ENCODE data around the gene PKD2. TPM values are rescaled to one million over a fixed set of nuclear protein-coding genes. Genes with fewer than 3 reads are reported as not detected.

The PKD2 gene
- total and polyA plus RNA-seq, 2 donors (not counting 1 experiment from before 2014, with no cell fraction given), result 109 to 158 TPM

DNA sequence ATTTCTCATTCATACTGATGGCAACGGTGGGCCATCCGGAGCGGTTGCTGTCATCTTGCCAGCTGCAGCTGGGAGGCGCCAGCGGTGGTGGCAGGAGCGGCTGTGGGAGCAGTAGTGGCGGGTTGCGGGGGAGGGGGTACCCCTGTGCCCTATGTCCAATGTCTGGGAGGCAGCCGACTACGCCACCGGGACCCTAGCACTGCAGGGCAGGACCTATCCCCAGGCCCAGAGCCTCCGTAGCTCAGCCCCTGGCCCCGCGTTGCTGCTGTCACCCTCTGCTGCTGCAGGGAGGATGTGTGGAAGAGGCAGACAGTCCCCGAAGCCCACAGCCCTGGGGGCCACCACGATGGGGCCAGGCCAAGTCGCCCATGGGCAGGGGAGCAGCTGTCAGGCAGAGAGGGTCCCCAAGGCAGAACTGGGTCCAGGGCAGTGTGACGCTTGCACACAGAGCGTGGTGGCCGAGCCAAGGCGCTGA, 41.9 kb upstream of the PKD2 start:
- no peak overlapping the region for H3K27ac ChIP-seq (ENCODE audit: insufficient read depth, low read length)
- H4K20me1 ChIP-seq (ENCODE audit: control insufficient read depth, extremely low read depth, insufficient read depth, low read length), result no peaks in the 10 kb centered on the region
- no peaks in the 10 kb centered on the region for H3K79me2 ChIP-seq (ENCODE audit: control insufficient read depth, insufficient read depth, low read length)
- no peak overlapping the region for H3K9ac ChIP-seq (ENCODE audit: insufficient read depth, low read length)
- no peaks in the 10 kb centered on the region for H3K27me3 ChIP-seq (ENCODE audit: control insufficient read depth, insufficient read depth, low read length)
- no peaks in the 10 kb centered on the region for H3K36me3 ChIP-seq (ENCODE audit: control insufficient read depth, insufficient read depth, low read length)
- no peak overlapping the region for H3K4me2 ChIP-seq (ENCODE audit: extremely low read depth, insufficient read depth, low read length)
- no peaks in the 10 kb centered on the region for H3K9me3 ChIP-seq (ENCODE audit: control insufficient read depth, insufficient read depth, low read depth, low read length)
- no peak for DNase-seq (ENCODE audit: low read depth in 2 of 2)
- no peak overlapping the region for H3K4me3 ChIP-seq (replicated peaks in 1 of 4; ENCODE audit: control extremely low read depth in 1 of 4, insufficient read depth in 1 of 4, low read depth in 3 of 4, low read length in 4 of 4)
- H2AFZ ChIP-seq (ENCODE audit: low read length), result no peak overlapping the region
- H3K4me1 ChIP-seq (ENCODE audit: control insufficient read depth, extremely low read depth, insufficient read depth, low read length), result no peaks in the 10 kb centered on the region
- TF ChIP-seq, protein P1, sequence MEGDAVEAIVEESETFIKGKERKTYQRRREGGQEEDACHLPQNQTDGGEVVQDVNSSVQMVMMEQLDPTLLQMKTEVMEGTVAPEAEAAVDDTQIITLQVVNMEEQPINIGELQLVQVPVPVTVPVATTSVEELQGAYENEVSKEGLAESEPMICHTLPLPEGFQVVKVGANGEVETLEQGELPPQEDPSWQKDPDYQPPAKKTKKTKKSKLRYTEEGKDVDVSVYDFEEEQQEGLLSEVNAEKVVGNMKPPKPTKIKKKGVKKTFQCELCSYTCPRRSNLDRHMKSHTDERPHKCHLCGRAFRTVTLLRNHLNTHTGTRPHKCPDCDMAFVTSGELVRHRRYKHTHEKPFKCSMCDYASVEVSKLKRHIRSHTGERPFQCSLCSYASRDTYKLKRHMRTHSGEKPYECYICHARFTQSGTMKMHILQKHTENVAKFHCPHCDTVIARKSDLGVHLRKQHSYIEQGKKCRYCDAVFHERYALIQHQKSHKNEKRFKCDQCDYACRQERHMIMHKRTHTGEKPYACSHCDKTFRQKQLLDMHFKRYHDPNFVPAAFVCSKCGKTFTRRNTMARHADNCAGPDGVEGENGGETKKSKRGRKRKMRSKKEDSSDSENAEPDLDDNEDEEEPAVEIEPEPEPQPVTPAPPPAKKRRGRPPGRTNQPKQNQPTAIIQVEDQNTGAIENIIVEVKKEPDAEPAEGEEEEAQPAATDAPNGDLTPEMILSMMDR (conservative IDR thresholded peaks at IDR 0.05 in 1 of 2, IDR thresholded peaks at IDR 0.05 in 1 of 2; ENCODE audit: low read depth in 1 of 2, low read length in 2 of 2), result no peak
- no peak for TF ChIP-seq EZH2 (IDR thresholded peaks at IDR 0.05; ENCODE audit: low read length, missing control alignments)

DNA sequence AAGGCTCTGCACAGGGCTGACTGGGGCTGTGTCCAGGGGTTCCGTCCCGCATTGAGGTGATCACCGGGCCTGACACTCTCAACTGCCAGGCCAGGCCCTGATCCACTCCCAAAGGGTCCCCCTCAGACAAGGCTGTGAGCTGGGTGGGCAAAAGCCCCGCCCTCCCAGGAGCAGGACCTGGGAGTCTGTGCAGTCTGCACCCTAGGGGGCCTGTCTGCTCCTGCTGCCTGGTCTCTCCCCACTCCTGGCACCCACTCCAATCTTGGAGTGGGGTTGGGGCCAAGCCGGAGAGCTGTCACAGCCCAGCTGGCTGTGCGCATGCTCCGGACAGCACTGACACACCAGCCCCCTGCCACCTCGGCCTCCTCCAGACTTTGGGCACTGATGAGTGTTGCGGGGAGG, 41.3 kb upstream of the PKD2 start:
- Histone ChIP-seq H3K36me3 (ENCODE audit: control insufficient read depth, insufficient read depth, low read length) (no peaks in the 10 kb centered on the region), H4K20me1 (ENCODE audit: control insufficient read depth, extremely low read depth, insufficient read depth, low read length) (no peaks in the 10 kb centered on the region), H3K9me3 (ENCODE audit: control insufficient read depth, insufficient read depth, low read depth, low read length) (no peaks in the 10 kb centered on the region), H3K27me3 (ENCODE audit: control insufficient read depth, insufficient read depth, low read length) (no peaks in the 10 kb centered on the region), H3K27ac (ENCODE audit: insufficient read depth, low read length) (no peak overlapping the region), H3K4me1 (ENCODE audit: control insufficient read depth, extremely low read depth, insufficient read depth, low read length) (no peaks in the 10 kb centered on the region), H3K9ac (ENCODE audit: insufficient read depth, low read length) (no peak overlapping the region), H3K4me3 (replicated peaks in 1 of 4; ENCODE audit: control extremely low read depth in 1 of 4, insufficient read depth in 1 of 4, low read depth in 3 of 4, low read length in 4 of 4) (no peak overlapping the region), H3K4me2 (ENCODE audit: extremely low read depth, insufficient read depth, low read length) (no peak overlapping the region), H2AFZ (ENCODE audit: low read length) (no peak overlapping the region), H3K79me2 (ENCODE audit: control insufficient read depth, insufficient read depth, low read length) (no peaks in the 10 kb centered on the region)
- TF ChIP-seq, protein P1 (conservative IDR thresholded peaks at IDR 0.05 in 1 of 2, IDR thresholded peaks at IDR 0.05 in 1 of 2; ENCODE audit: low read depth in 1 of 2, low read length in 2 of 2), result no peak
- no peak for TF ChIP-seq EZH2 (IDR thresholded peaks at IDR 0.05; ENCODE audit: low read length, missing control alignments)
- DNase-seq (ENCODE audit: low read depth in 2 of 2), result no peak

DNA sequence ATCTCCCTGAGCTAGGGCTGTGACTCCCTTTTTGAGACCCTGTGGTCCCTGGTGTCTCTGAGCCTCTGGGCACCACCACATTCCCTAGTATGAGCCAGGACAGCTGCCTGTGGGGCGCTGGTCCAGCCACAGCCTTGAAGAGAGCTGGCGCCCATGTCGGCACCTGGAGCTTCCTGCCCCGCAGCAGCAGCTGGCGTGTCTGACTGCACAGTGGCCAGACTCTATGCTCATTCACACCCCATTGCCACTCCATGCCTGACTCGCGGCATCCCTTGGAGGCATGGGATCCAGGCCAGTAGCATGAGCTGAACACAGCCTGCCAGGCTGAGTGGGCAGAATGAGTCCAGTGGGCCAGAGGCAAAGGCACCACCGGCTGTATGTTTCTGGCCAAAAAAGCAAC, 40.2 kb upstream of the PKD2 start:
- Histone ChIP-seq H3K27ac (ENCODE audit: insufficient read depth, low read length) (no peak overlapping the region), H3K9ac (ENCODE audit: insufficient read depth, low read length) (no peak overlapping the region), H3K36me3 (ENCODE audit: control insufficient read depth, insufficient read depth, low read length) (no peaks in the 10 kb centered on the region), H2AFZ (ENCODE audit: low read length) (no peak overlapping the region), H3K4me1 (ENCODE audit: control insufficient read depth, extremely low read depth, insufficient read depth, low read length) (no peaks in the 10 kb centered on the region), H4K20me1 (ENCODE audit: control insufficient read depth, extremely low read depth, insufficient read depth, low read length) (no peaks in the 10 kb centered on the region), H3K79me2 (ENCODE audit: control insufficient read depth, insufficient read depth, low read length) (no peaks in the 10 kb centered on the region), H3K27me3 (ENCODE audit: control insufficient read depth, insufficient read depth, low read length) (no peaks in the 10 kb centered on the region), H3K4me3 (replicated peaks in 1 of 4; ENCODE audit: control extremely low read depth in 1 of 4, insufficient read depth in 1 of 4, low read depth in 3 of 4, low read length in 4 of 4) (no peak overlapping the region), H3K4me2 (ENCODE audit: extremely low read depth, insufficient read depth, low read length) (no peak overlapping the region), H3K9me3 (ENCODE audit: control insufficient read depth, insufficient read depth, low read depth, low read length) (no peaks in the 10 kb centered on the region)
- no peak for DNase-seq (ENCODE audit: low read depth in 2 of 2)
- TF ChIP-seq, protein P1 (conservative IDR thresholded peaks at IDR 0.05 in 1 of 2, IDR thresholded peaks at IDR 0.05 in 1 of 2; ENCODE audit: low read depth in 1 of 2, low read length in 2 of 2), result no peak
- TF ChIP-seq EZH2 (IDR thresholded peaks at IDR 0.05; ENCODE audit: low read length, missing control alignments), result no peak

Measured in fibroblast of lung (primary cell).